Activated T-helper 2 cell treated with anti-CD3 and anti-CD28 coated beads, Interferon-gamma antibody, Interleukin-2, Interleukin-4, amounts not matched to agents 10 μg/mL and 5 μg/mL and 100 μg/mL, durations not matched to agents 14 hours and 24 hours and 36 hours (primary cell): Measurements from ENCODE around the gene KLHL10. TPM values are rescaled to one million over a fixed set of nuclear protein-coding genes. Genes with fewer than 3 reads are reported as not detected.

Experiments used
- DNase-seq: peaks from one replicate; pipeline ENCODE4 v3.0.0; 2021; ENCODE audit warnings: low spot score
- H3K27ac Mint-ChIP-seq: one replicate; pipeline ENCODE4 v1.8.0; 2021; ENCODE audit warnings: mixed read lengths
- H3K27me3 Mint-ChIP-seq: one replicate; pipeline ENCODE4 v1.8.0; 2021; ENCODE audit warnings: low read depth, mixed read lengths
- H3K36me3 Mint-ChIP-seq: one replicate; pipeline ENCODE4 v1.8.0; 2021; ENCODE audit warnings: low read depth, mixed read lengths
- H3K4me1 Mint-ChIP-seq: one replicate; pipeline ENCODE4 v1.8.0; 2021; ENCODE audit warnings: low read depth, mixed read lengths
- H3K4me3 Mint-ChIP-seq: one replicate; pipeline ENCODE4 v1.8.0; 2021; ENCODE audit warnings: low read depth, mild to moderate bottlenecking, moderate library complexity, mixed read lengths
- H3K9me3 Mint-ChIP-seq: one replicate; pipeline ENCODE4 v1.8.0; 2021; ENCODE audit warnings: mixed read lengths
- intact Hi-C: fragments of 100-400 bp; cut with micrococcal nuclease; formaldehyde crosslinking; loops from one replicate; pipeline ENCODE4 v1.15.1; 2023
- total RNA-seq: library from RNA; stranded (reverse); gene quantifications from 2 replicates; pipeline ENCODE4 v1.2.3, GENCODE V29; 2022

The KLHL10 gene
- total RNA-seq, 1 donor from 2014 or later = 0.23 TPM

DNA sequence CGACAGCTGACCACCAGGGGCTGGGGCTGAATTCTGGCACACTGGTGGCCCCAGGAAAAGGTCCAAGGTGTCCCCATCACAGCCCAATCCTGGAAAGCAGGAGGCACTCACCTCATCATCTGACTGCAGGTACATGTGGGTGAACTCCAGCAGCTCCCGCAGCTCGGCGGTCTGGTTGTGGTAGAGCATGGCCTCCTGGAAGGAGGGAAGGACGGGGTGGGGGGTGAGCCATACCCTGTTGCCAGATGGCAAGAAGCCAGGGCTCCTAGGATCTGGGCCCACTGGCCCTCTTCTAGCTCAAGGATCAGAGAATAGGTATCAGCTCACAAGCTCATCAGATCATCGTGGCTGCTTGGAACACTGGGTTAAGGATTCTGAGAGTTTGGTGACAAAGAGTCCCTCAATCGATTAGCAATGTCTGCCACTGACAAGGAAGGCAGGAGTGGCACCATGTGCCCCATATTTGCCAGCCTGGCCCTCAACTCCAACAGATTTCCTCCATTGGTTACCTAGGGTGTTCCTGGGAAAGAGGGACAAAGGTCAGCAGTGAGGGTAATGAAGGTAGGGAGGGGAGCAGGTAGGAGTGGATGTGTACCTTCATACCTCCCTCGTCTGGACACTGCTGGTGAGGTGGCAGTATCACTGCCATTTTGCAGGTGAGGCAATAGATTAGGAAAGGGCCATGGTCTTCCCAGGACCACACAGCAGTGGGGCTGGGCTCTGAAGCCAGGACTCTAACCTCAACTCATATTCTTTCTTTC is 30.8 kb upstream of the KLHL10 start:
- Mint-ChIP-seq H3K9me3 (no peaks in the 10 kb centered on the region), H3K4me1 (peaks cover 7% of the 10 kb centered on the region), H3K4me3 (no peak overlapping the region), H3K36me3 (peaks cover 4% of the 10 kb centered on the region), H3K27ac (no peak overlapping the region), H3K27me3 (peaks cover 4% of the 10 kb centered on the region)
- intact Hi-C loops = no loop called here
- no peak for DNase-seq

DNA sequence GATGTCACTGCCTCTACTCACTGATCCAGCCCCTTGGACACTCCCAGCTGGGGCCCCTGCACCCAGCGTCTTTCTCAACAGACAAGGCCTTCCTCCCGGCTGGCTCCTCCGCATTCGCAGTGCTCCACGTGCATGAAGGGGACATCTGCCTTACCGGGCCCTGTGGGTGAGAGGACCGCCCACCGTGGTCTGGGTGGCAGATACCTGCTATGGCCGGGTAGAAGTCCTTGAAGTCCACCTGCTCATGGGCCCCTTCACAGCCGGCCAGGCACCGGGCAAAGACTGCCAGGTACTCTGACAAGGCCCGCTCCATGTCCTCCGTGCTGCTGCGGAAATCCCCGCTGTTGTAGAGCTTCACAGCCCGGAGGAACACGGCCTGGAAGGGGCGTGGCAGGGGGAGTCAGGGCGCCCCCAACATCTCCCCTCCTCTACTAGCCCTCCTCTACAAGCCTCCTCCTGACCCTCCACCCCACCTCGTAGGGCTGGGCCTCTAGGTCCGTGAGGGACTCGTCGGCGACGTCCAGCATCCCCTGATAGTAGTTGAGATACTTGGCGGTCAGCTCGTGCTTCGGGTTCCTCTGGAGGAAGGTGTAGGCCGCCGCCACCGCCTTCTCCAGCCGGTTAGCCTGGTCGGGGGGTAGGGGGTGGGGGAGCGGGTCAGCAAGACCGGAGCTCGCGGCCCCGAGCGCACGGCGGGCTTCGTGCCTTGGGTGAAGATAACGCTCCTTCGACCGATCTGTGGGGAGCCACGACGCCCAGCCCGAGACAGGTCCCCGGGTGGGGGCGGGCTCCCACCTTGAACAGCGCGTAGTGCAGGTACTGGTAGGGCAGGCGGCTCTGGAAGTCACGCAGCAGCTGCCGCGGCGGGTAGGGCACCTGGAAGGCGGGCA is 26.7 kb upstream of the KLHL10 start:
- H3K9me3 Mint-ChIP-seq = no peaks in the 10 kb centered on the region
- H3K4me3 Mint-ChIP-seq = peak overlapping the region; percentile 69
- no peak for DNase-seq
- H3K27ac Mint-ChIP-seq = no peak overlapping the region
- peaks cover 4% of the 10 kb centered on the region for H3K36me3 Mint-ChIP-seq
- peaks cover 8% of the 10 kb centered on the region for H3K4me1 Mint-ChIP-seq
- peaks cover 14% of the 10 kb centered on the region for H3K27me3 Mint-ChIP-seq
- intact Hi-C loops = loop anchor here (2.0 kb wide), 1 partner anchor 58 kb away; no protein-coding TSS in a partner anchor

DNA sequence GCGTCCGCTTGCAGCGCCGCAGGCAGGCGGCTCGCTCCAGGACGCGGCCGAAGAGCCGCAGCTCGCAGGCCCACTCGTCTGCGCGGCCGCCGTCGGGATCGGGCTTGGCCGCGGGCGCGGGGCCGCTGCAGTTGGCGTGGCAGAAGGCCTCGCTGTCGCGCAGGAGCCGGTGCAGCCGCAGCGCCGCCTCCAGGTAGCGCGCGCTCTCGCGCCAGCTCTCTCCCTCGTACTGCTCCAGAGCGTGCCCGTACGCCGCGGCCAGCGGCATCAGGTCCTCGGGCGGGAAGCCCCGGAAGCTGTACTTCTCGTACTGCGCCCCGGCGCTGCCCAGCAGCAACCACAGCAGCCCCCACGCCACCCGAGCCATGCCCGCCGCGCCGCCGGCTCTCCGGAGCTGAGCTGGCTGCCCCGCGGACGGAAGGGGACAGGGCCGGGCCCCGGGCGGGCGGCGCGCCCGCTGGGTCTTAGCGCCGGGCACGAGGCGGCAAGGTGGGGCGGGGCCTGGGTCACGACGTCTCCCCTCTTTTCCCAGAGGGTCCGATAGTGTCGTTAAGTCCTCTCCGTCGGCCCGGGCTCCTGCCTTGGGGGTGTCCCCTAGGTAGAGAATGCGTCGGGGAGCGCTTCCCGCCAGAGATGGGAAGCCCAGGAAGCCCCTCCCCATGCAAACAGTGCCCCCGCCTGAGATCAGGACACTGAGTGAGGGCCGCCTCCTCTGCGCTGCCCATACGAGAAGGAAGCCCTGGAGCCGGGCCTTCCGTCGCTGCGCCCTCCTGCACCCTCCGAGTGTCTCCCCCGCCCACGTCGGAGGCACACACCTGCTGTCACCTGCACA is 25.9 kb upstream of the KLHL10 start, which contains the start of gene P3H4:
Gene P3H4, minus strand, starts transcription at position 401 of the 832 bp plus-strand sequence. Its CDS starts 34 bp downstream, at position 367.
- Mint-ChIP-seq H3K4me1 (peaks cover 8% of the 10 kb centered on the region), H3K9me3 (no peaks in the 10 kb centered on the region), H3K27me3 (peaks cover 14% of the 10 kb centered on the region), H3K27ac (peak within 1 kb of the TSS; percentile 58), H3K4me3 (peak within 1 kb of the TSS; percentile 86), H3K36me3 (peaks cover 4% of the 10 kb centered on the region)
- DNase-seq = peak; percentile 73
- intact Hi-C loops = loop anchor here (2.0 kb wide), 1 partner anchor 57 kb away; no protein-coding TSS in a partner anchor

DNA sequence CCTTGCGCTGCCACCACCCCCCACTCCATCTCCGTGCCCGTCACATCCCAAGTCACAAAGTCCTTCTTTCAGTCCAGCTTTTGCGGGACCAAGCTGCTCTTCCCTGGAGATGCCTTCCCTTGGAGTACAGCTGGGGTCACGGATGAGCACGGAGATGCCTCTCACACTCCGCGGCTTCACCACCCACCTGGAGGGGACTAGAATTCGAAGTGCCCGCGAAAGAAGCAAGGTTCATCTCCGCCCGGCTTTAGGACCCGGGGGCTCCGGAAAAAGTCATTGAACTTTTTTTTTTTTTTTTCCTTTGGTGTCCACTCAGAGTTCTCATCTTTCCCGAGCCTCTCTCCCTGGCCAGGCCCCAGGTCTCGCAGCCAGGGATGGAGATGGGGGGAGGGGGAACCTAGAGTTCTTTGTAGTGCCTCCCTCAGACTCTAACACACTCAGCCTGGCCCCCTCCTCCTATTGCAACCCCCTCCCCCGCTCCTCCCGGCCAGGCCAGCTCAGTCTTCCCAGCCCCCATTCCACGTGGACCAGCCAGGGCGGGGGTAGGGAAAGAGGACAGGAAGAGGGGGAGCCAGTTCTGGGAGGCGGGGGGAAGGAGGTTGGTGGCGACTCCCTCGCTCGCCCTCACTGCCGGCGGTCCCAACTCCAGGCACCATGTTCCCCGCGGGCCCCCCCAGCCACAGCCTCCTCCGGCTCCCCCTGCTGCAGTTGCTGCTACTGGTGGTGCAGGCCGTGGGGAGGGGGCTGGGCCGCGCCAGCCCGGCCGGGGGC is 25.1 kb upstream of the KLHL10 start, which contains the start of gene FKBP10:
Gene FKBP10, plus strand, starts transcription at position 624 of the 771 bp plus-strand sequence. Its CDS starts 31 bp downstream, at position 655.
- Mint-ChIP-seq H3K4me3 (peak within 1 kb of the TSS; percentile 86), H3K9me3 (no peaks in the 10 kb centered on the region), H3K27me3 (peaks cover 14% of the 10 kb centered on the region), H3K36me3 (peaks cover 4% of the 10 kb centered on the region), H3K4me1 (peaks cover 8% of the 10 kb centered on the region), H3K27ac (peak within 1 kb of the TSS; percentile 58)
- intact Hi-C loops = no loop called here
- no peak for DNase-seq

DNA sequence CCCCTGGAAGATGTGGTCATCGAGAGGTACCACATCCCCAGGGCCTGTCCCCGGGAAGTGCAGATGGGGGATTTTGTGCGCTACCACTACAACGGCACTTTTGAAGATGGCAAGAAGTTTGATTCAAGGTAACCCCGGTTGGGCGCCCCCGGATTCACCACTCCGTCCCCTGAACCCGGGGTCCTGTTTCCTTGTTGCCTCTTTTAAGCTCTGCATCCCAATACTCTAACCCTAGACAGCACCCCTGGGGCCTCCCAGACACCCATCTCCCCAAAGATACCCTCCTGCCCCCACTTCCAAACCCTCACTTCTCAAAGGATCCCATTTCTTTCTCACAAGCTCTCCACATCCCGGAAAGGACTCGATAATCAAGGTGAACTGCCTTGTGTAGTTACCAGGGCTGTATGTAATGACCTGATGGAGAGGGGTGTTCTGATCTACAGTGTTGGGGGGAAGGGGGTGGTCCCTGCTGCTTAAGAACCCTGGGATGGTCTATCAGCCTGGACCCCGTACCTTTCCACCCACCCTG is 24.4 kb upstream of the KLHL10 start:
- peaks cover 14% of the 10 kb centered on the region for H3K27me3 Mint-ChIP-seq
- DNase-seq = no peak
- no peak overlapping the region for H3K27ac Mint-ChIP-seq
- peaks cover 4% of the 10 kb centered on the region for H3K36me3 Mint-ChIP-seq
- peak overlapping the region; percentile 45 for H3K4me3 Mint-ChIP-seq
- peaks cover 8% of the 10 kb centered on the region for H3K4me1 Mint-ChIP-seq
- intact Hi-C loops = no loop called here
- no peaks in the 10 kb centered on the region for H3K9me3 Mint-ChIP-seq

DNA sequence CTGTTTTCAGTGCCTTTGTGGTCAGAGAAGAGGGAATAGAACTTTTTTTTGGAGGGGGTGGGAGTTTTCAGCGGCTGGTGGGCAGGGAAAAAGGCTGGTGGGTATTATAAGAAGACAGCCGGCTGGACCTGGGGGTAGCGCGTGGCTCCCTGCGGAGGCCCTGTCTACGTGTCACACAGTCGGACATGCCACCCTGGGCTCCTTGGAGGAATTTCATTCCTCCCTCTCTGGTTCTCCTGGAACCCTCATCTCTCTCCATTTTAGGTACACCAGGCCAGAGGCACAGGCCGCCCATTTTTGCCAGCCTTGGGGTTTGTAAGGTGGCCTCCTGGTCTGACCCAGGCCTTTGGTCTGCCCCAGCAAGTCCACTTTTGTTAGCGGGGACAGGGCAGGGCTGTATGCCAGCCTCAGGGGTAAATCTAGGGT is 23.9 kb upstream of the KLHL10 start:
- Mint-ChIP-seq H3K27me3 (peaks cover 14% of the 10 kb centered on the region), H3K27ac (no peak overlapping the region), H3K9me3 (no peaks in the 10 kb centered on the region), H3K36me3 (peaks cover 4% of the 10 kb centered on the region), H3K4me1 (peaks cover 8% of the 10 kb centered on the region), H3K4me3 (peak overlapping the region; percentile 33)
- no peak for DNase-seq
- intact Hi-C loops = no loop called here

DNA sequence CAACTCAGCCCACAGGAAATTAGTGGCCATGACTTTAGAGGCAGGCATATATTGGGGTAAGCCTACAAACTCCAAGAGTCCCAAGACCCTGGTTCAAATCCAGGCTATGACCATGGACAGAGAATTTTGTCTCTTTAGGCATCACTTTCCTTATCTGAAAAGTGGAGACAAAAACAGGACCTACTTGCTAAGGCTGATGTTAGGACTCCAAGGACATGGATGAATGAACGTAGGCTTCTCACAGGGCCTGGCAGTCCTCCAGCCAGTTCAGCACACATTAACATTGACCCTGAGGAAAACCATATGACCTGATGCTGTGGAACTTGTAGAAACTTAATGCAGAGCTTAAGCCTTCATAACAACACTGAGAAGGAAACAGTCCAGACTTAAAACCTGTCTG is 23.4 kb upstream of the KLHL10 start:
- Mint-ChIP-seq H3K36me3 (peaks cover 4% of the 10 kb centered on the region), H3K27ac (no peak overlapping the region), H3K9me3 (no peaks in the 10 kb centered on the region), H3K4me3 (no peak overlapping the region), H3K27me3 (peaks cover 14% of the 10 kb centered on the region), H3K4me1 (peaks cover 8% of the 10 kb centered on the region)
- DNase-seq = no peak
- intact Hi-C loops = no loop called here

DNA sequence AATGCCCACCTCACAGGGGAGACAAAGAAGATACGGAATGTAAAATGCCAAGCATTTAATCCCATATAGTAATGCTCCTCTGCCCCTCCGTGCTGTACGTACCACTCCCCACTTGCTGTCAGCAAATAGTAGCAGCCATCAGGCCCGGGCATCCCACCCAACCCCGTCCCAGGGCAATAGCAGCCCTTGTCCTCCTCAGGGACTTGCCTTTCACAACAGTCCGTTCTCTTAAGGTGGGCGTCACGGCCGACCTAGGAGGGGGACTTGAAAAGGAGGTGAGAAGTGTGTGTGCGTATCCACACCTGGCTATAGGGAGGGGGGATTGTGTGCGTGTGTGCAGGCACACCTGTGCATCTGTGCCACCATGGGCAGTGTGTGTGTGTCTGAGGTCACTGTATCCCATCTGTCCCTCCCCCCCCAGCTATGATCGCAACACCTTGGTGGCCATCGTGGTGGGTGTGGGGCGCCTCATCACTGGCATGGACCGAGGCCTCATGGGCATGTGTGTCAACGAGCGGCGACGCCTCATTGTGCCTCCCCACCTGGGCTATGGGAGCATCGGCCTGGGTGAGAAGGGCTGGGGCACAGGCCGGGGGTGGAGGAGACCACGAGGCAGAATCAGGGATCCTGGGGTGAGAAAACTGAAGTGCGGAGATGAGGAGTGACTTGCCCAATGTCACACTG is 20.8 kb upstream of the KLHL10 start:
- Mint-ChIP-seq H3K4me3 (no peak overlapping the region), H3K4me1 (peaks cover 5% of the 10 kb centered on the region), H3K9me3 (no peaks in the 10 kb centered on the region), H3K27ac (no peak overlapping the region), H3K27me3 (peaks cover 10% of the 10 kb centered on the region), H3K36me3 (no peaks in the 10 kb centered on the region)
- intact Hi-C loops = no loop called here
- DNase-seq = no peak

DNA sequence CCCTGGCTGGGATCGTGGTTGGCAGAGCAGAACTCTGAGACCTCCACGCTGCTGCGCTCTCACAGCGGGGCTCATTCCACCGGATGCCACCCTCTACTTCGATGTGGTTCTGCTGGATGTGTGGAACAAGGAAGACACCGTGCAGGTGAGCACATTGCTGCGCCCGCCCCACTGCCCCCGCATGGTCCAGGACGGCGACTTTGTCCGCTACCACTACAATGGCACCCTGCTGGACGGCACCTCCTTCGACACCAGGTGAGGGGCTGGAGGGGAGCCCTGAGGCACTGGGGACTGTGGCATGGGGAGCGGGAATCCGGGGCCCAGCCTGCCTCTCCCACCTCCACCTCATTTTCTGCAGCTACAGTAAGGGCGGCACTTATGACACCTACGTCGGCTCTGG is 19.6 kb upstream of the KLHL10 start:
- H3K4me1 Mint-ChIP-seq = no peaks in the 10 kb centered on the region
- H3K4me3 Mint-ChIP-seq = no peak overlapping the region
- no peak for DNase-seq
- peaks cover 5% of the 10 kb centered on the region for H3K27me3 Mint-ChIP-seq
- intact Hi-C loops = no loop called here
- H3K9me3 Mint-ChIP-seq = no peaks in the 10 kb centered on the region
- no peaks in the 10 kb centered on the region for H3K36me3 Mint-ChIP-seq
- H3K27ac Mint-ChIP-seq = no peak overlapping the region

DNA sequence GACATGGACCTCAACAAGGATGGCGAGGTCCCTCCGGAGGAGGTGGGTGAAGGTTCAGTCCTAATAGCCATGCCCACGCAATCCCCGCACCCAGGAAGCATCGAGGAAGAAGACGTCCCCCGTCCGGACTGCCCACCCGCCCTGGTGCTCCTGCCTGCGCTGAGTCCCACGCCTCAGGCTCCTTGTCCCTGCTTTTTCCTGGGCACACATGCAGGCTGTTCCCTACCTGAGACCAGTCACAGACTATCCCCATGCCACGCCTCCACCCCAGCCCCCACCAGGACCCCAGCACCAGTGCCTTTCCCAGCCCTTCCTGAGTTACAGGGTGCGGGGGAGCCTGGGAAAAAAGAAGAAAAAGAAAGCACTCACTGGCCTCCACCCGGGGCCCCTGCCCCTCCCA is 15.8 kb upstream of the KLHL10 start:
- no peak overlapping the region for H3K27ac Mint-ChIP-seq
- peaks cover 10% of the 10 kb centered on the region for H3K36me3 Mint-ChIP-seq
- no peaks in the 10 kb centered on the region for H3K27me3 Mint-ChIP-seq
- H3K9me3 Mint-ChIP-seq = no peaks in the 10 kb centered on the region
- H3K4me1 Mint-ChIP-seq = no peaks in the 10 kb centered on the region
- H3K4me3 Mint-ChIP-seq = no peak overlapping the region
- no peak for DNase-seq
- intact Hi-C loops = no loop called here
